ENCODE data around the gene MYADML2.
A peak's percentile ranks its signal among the peaks of the same experiment; 100 is the strongest.
"Not testable (repeated sequence)": the region's sequence is repeated elsewhere in the genome, so short reads cannot be mapped to it uniquely, and the experiment has no call there.

Gene MYADML2

GRCh38 chr17:81924557-81925532 lies 22.2 kb downstream of the MYADML2 start:
- no peak for DNase-seq (ENCODE audit: low spot score)

DNA sequence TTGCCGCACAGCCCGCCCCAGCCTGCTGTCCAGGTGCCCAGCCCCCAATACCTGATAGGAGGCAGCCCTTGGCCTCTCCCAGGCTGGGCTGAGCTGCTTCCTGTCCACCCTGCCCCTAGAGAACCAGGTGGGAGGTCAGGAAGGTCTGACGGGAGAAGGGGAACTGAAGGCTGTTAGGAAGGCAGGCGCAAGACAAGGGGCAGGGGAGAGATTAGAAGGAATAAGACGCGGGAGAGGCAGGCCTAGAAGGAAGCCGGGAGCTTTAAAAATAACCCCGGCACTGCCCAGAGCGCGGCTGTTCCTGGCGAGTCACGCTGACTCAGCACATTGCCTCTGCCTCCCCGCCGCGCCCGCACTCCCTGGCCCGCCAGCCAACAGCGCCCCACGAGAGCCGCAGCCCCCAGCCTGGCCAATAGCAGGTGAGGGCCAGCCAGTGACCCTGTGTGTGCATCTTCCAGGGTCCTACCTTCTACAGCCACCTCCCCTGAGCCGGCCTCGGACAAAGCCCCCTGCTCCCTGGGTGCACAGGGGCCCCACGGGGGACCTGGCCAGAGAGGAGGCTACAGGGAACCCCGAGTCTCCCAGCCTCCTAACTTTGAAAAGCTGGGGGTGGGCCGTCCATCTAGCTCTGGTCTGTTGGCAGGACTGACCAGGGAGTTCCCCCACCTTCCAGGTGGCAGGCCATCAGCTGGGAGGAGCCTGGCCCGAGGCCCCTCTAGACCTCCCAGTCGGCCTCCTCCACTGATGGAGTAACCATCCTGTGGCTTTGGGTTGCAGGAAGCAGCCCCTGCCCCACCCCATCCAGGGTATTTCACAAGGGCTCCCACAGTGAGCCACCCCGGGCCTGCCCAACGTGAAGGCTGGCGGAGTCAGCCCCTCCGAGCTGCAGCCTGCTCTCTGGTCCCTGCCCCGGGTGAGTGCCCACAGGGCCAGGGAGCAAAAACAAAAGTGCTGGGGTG lies 23.5 kb downstream of the MYADML2 start:
- DNase-seq (ENCODE audit: low spot score): peak; percentile 90

- no peak for DNase-seq (ENCODE audit: low spot score)
These were observed 24.3 kb downstream of the MYADML2 start for GRCh38 chr17:81922566-81923301.

- no peak for DNase-seq (ENCODE audit: low spot score)
These were observed 25.0 kb downstream of the MYADML2 start for GRCh38 chr17:81921996-81922565.

- DNase-seq (ENCODE audit: low spot score): no peak
These were observed 25.5 kb downstream of the MYADML2 start for GRCh38 chr17:81921537-81921862.

DNA sequence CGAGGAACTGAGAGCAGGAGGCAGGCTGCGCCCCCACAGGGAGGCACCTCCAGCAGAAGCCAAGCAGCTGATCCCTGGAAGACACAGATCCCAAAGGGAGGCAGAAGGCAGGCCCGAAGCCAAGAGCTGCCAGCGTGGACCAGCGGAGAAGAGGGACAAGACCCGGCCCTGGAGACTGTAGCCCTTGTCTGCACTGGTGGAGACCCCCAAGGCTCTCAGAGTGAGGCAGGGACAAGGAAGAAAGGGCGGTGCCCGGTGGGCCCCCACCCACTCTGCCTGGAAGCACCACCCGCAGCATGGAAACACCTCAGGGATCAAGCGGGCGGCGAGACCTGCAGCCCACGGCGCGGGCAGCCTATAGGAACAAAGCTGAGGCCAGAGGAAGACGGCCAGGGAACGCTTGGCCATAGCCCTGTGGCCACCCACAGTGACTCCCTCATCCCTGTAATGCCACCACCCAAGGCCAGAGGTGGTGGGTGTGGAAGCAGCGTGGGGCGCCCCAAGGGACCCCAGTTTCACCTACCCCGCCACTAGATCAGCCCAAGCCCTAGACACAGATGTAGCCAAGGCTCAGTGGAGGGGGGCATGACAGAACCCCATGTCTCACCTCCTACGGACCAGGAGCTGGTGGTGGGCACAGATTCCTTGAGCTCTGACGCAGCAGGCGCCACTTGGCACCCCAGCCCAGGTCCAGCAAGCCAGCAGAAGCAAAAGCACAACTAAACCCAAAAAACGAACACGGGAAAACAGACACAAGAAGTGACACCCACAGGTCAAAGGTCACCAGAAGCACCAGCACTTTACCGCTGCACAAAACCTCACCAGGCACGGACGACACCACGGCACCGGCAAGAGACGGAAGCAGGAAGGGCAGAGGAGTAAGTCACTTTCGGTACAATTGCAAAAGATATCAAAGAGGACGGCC lies 26.2 kb downstream of the MYADML2 start:
- no peak for DNase-seq (ENCODE audit: low spot score)

DNA sequence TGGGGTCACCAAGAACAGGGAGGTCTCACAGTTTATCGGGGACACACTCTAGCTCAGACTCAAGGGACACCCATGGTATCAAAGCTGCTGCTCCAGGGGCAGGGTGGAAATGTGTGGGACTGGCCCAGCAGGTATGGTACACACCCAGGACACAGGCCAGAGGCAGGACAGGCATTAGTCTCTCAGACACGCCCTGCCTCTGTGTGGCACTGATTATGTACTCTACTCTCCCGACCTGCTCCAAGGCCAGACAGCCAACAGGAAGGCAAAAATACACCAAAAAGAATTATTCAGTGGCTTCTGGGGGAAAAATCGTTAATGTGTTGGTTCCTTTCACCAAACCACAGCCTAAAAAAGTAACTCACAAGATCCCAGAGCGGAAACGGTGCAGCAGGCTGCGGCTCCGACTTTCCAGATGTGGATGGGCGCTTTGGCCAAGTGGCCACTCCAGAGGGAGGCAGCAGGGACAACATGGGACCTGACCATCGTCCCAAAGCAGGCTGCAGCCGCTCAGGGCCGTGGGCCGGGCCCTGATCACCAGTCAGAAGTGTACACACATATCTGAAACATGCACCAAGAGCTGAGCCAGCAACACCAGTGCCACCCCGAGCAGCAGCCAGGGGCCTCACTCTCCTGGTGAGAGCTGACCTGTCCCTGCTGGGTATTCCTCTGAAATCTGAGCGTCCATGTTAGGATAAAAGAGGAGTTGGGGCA lies 28.0 kb downstream of the MYADML2 start:
- no peak for DNase-seq (ENCODE audit: low spot score)

DNA sequence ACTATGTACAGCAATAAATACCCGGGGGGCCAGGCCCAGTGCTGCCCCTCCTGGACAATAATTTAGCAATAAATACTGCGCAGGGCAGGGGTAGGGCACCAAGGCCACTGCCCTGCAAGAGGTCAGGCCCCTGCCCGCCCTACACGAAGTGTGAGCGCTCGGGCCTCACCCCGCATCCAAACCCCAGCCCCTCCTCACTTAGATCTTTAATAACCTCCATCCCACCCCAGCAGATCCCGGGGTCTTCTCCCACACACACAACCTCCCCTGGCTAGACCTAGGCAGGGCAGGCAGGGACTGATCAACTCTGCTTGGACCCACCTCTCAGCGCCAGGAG lies 28.7 kb downstream of the MYADML2 start:
- DNase-seq (ENCODE audit: low spot score): not testable (repeated sequence)

DNA sequence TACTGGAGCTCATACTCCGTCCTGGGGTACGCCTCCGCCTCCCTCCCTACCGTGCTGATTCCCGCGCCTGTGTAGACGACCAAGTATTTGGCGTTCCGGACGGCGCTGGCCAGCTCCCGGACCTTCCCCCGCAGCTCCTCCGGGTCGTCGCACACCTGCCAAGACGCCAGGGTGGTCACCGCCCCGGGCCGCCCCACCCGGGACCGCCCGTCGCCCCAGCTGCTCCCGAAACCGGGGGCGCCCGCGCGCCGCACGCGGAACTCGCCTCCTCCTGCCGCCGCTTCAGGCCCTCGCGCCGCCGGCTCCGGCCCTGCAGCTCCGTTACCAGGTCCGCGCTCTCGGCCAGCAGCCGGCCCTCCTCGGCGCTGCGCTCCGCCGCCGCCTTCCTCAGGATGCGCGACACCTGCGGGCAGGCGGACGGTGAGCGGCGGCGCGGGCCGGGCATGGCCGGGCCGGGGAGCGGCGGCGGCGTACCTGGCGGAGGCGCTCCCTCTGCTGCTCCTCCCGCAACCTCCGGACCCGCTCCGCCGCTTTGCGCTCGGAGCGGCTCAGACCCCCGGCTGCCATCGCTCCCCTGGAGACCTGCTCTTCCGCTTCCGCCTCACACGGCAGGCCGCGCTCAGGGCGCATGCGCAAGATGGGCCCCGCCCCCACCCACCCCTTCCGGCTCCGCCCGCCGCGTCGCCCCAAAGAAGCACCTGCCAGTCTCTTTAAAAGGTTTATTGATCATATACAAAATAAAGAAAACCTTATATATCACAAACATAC lies 29.3 kb downstream of the MYADML2 start, which contains the start of gene SIRT7:
Gene SIRT7 (minus strand): TSS at position 612 of the 768 bp plus-strand sequence. CDS start 45 bp downstream, at position 567.
- DNase-seq (ENCODE audit: low spot score): peak; percentile 98

- DNase-seq (ENCODE audit: low spot score): peak; percentile 81
These were observed 30.6 kb downstream of the MYADML2 start for GRCh38 chr17:81916234-81917001.

DNA sequence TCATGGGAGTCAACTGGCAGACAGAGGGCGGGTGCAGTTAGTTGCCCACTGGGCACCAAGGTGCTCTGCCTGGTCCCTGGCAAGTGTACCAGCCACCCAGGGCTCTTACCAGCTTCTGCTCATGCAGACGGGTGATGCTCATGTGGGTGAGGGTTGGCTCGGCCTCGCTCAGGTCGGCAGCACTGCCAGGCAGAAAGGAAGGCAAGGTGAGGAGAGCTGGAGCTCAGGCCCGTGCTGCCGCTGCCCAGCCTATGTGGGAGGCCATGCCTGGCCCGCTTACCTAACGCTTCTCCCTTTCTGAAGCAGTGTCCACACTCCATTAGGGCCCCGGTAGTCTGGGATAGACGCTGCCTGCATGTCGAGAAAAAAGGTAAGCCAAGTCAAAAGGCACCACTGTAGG lies 31.7 kb downstream of the MYADML2 start:
- no peak for DNase-seq (ENCODE audit: low spot score)

DNA sequence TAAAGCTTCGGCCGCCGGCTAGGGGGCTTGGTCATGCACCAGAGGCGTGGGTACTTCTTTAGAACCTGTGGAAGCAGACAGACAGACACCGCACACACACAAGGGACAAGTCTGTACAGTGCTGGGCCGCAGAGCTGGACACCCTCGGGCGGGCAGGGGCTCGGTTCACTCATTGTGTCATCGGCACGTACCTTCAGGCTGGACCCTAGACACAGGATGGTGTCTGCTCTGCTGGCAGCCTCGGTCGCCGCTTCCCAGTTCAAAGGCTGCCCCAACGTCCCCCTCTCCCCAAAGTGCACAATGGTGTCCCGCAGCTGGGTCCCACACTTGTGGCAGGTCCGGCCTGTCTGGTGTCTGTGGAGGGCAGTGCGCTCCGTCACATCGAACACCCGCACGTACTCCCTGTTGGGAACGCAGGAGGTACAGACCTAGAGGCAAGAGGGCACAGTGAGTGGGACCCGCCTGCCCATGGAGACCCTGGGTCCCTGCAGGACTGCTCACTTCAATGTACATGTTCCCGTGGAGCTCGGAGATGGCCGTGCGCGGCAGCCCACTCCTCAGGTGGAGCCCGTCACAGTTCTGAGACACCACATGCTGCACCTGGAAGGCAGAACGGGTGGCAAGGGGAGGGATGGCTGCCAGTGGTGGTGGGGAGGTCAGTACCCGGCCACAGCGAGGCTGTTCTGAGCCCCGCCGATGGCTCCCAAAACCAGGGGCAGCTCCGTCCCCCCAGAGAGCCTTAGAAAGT lies 32.8 kb downstream of the MYADML2 start:
- DNase-seq (ENCODE audit: low spot score): no peak

DNA sequence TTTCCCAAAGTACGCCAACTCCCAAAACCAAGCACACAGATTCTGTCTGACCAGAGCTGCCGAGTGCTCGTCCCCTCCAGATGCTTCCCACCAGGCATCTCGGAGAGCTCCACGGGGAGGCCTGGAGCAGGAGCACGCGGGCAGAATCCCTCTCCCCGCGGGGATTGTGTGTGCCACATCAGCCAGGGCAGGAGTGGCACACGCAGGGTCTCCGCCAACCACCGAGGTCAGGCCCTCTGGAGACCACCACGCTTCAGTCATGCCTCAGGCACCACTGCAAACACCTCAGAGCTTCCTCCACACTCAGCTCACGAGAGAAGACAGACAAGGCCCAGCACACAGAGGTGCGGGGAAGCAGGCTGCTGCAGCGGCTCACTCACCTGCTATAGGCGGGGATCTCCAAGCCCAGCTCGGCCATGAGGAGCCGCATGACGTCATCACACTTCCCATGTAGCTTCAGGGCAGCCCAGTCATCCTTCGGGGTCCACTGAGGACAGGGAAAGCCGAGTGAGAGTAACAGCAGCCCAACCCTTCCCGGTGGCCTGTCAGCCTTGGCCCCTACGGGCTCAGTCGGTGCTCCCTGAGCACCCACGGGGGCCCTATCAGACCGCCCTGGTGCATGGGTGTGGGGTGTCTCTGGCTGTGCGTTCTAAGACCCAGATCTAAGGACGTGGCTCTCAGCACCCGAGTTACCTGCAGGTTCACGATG lies 33.5 kb downstream of the MYADML2 start:
- no peak for DNase-seq (ENCODE audit: low spot score)

DNA sequence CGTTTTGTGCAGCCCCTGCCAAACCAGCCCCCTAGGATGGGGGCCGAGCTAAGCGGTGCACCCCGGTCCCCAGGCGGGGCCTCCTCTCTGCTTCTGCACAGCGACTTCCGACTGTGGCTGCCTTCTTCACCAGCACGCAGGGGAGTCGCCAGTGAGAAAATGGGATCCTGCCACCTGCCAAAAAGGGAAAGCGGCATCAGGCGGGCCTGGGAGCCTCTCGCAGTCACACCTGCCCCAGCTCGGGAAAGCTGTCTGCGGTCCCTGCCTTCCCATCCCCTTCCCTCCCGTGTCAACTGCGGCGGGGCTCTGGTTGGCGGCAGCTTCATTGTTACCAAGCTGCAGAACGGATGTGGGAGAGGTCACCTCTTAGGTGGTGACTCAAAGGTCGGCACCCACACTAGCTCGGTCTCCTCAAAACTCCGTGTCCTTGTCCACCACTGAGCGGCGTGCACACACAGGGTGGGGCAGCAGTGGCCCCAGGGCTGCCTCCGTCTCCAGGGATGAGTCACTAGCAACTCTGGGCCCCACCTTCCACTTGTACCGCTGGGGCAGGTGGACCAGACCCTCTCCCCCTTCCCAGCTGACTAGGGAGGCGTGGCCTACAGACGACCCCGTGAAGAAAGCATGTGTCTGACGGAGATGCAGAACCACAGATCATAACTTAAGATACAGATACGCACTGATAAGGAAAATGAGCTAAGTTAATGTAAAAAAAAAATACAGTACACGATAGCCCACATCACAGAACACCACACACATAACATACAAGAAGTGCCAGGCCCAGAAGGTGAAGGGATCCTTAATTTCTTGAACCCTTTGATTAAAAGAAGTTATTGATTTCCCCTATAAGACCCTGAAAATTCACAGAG lies 34.4 kb downstream of the MYADML2 start:
- no peak for DNase-seq (ENCODE audit: low spot score)

DNA sequence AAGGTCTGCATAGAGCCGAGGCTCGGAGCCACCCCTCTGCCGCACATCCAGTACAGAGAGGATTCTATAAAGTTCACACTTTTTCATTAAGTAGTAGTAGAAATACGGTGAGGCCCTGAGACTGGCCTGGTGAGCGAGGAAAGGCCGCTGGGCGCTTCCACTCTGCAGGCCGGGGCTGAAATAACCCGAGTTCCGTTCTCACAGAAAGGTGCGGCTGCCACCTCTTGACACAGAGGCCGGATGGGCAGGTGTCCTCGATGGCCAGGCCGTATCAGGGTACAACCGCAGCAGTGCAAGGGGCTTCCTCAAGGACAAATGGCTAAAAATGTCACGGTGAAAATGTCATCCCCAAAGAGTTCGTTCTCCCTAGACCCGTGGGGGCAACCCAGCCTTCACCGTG lies 35.1 kb downstream of the MYADML2 start:
- no peak for DNase-seq (ENCODE audit: low spot score)
